AG09309 (cell line): ENCODE measurements around the gene EEIG1.

Source experiments
- DNase-seq: peaks from one replicate; pipeline ENCODE4 v3.0.0-alpha.2; 2010; ENCODE audit warnings: low read depth
- H3K4me3 ChIP-seq: 2 replicates; pipeline ENCODE4 v1.5.1; 2011; ENCODE audit warnings: mild to moderate bottlenecking, low read depth, low read length, moderate library complexity; ENCODE audit not compliant: control insufficient read depth
- CTCF ChIP-seq: IDR thresholded peaks from 2 replicates; pipeline ENCODE4 v1.5.1; 2011; ENCODE audit warnings: mild to moderate bottlenecking, low read depth, low read length, inconsistent platforms; ENCODE audit not compliant: insufficient read depth, control insufficient read depth; ENCODE audit errors: missing control alignments

EEIG1 gene

GRCh38 chr9:127947841-127948710, 32.7 kb downstream of the EEIG1 start:
- DNase-seq = no peak
- H3K4me3 ChIP-seq = no peak overlapping the region
- no peak for TF ChIP-seq CTCF

- no peak for DNase-seq
- no peak for TF ChIP-seq CTCF
- H3K4me3 ChIP-seq = no peak overlapping the region
Measured at GRCh38 chr9:127946728-127947127, 34.1 kb downstream of the EEIG1 start.

GRCh38 chr9:127945942-127946341, 34.8 kb downstream of the EEIG1 start:
- DNase-seq = no peak
- no peak overlapping the region for H3K4me3 ChIP-seq
- no peak for TF ChIP-seq CTCF

- DNase-seq = no peak
- H3K4me3 ChIP-seq = no peak overlapping the region
- no peak for TF ChIP-seq CTCF
Measured at GRCh38 chr9:127945338-127945737, 35.5 kb downstream of the EEIG1 start.

- DNase-seq = no peak
- TF ChIP-seq CTCF = no peak
- no peak overlapping the region for H3K4me3 ChIP-seq
Measured at GRCh38 chr9:127944586-127945218, 36.1 kb downstream of the EEIG1 start.

GRCh38 chr9:127943731-127944144, 37.1 kb downstream of the EEIG1 start:
- TF ChIP-seq CTCF = peak; percentile 97
- H3K4me3 ChIP-seq = no peak overlapping the region
- no peak for DNase-seq
